Fibroblast of lung (primary cell): ENCODE results near the gene WNT4. TPM values are rescaled to one million over a fixed set of nuclear protein-coding genes. Genes with fewer than 3 reads are reported as not detected.
A peak's percentile ranks its signal among the peaks of the same experiment; 100 is the strongest.

Experiments
- DNase-seq, 2 donors: peaks; one replicate each; pipeline versions ENCODE4 v3.0.0 to v3.0.0-alpha.2; 2010; ENCODE audit warnings: low read depth in 2 of 2
- H2AFZ ChIP-seq: 2 replicates; pipeline ENCODE4 v1.5.1; 2012; ENCODE audit warnings: low read length, control low read depth, inconsistent platforms
- H3K27ac ChIP-seq: 2 replicates; pipeline ENCODE4 v1.5.1; 2011; ENCODE audit warnings: low read length, control low read depth; ENCODE audit not compliant: insufficient read depth
- H3K27me3 ChIP-seq: 2 replicates; pipeline ENCODE4 v1.5.1; 2011; ENCODE audit warnings: mild to moderate bottlenecking, low read length; ENCODE audit not compliant: control insufficient read depth, insufficient read depth
- H3K36me3 ChIP-seq: 2 replicates; pipeline ENCODE4 v1.5.1; 2011; ENCODE audit warnings: low read length; ENCODE audit not compliant: control insufficient read depth, insufficient read depth
- H3K4me1 ChIP-seq: 2 replicates; pipeline ENCODE4 v1.5.1; 2011; ENCODE audit warnings: low read length; ENCODE audit not compliant: control insufficient read depth, insufficient read depth; ENCODE audit errors: extremely low read depth
- H3K4me2 ChIP-seq: 2 replicates; pipeline ENCODE4 v1.5.1; 2011; ENCODE audit warnings: low read length, control low read depth; ENCODE audit not compliant: insufficient read depth; ENCODE audit errors: extremely low read depth
- H3K4me3 ChIP-seq, 4 experiments: fragments of 200-600 bp in 1 of 4; sonication (generic) in 1 of 4; replicated peaks in 1 of 4; 2 replicates each; pipeline ENCODE4 v1.5.1; 2011 to 2016; ENCODE audit warnings: low read length in 4 of 4, low read depth in 3 of 4, mild to moderate bottlenecking in 3 of 4, control low read depth in 2 of 4, inconsistent platforms in 1 of 4, mixed read lengths in 1 of 4; ENCODE audit not compliant: insufficient read depth in 1 of 4; ENCODE audit errors: control extremely low read depth in 1 of 4
- H3K79me2 ChIP-seq: 2 replicates; pipeline ENCODE4 v1.5.1; 2012; ENCODE audit warnings: mild to moderate bottlenecking, low read length, inconsistent platforms; ENCODE audit not compliant: control insufficient read depth, insufficient read depth
- H3K9ac ChIP-seq: 2 replicates; pipeline ENCODE4 v1.5.1; 2011; ENCODE audit warnings: mild to moderate bottlenecking, low read length, control low read depth; ENCODE audit not compliant: insufficient read depth
- H3K9me3 ChIP-seq: 2 replicates; pipeline ENCODE4 v1.5.1; 2012; ENCODE audit warnings: low read depth, low read length; ENCODE audit not compliant: control insufficient read depth, insufficient read depth
- H4K20me1 ChIP-seq: 2 replicates; pipeline ENCODE4 v1.5.1; 2011; ENCODE audit warnings: low read length; ENCODE audit not compliant: control insufficient read depth, insufficient read depth; ENCODE audit errors: extremely low read depth
- EZH2 ChIP-seq: IDR thresholded peaks from 2 replicates; pipeline ENCODE4 v1.5.1; 2012; ENCODE audit warnings: low read length, control low read depth, mild to moderate bottlenecking; ENCODE audit errors: missing control alignments
- polyA plus RNA-seq, 2 donors: library from polyadenylated mRNA; depleted of rRNA in 1 of 2; stranded (reverse) in 1 of 2; unstranded in 1 of 2; fragments of >200 nt; gene quantifications; 2 replicates each; pipeline ENCODE4 v1.2.1, GENCODE V29; 2011 to 2012; ENCODE audit warnings: missing spikeins in 1 of 2
- total RNA-seq: library from RNA; depleted of rRNA; stranded (reverse); fragments of >200 nt; gene quantifications from 2 replicates; pipeline ENCODE4 v1.2.1, GENCODE V29; 2014
- TF ChIP-seq, protein P1 (sequence below), 2 donors: IDR thresholded peaks in 1 of 2; conservative IDR thresholded peaks in 1 of 2; 1 replicate in 1 of 2; 2 replicates in 1 of 2; pipeline ENCODE4 v1.5.1; 2011 to 2012; ENCODE audit warnings: low read length in 2 of 2, control low read depth in 1 of 2, inconsistent platforms in 1 of 2, low read depth in 1 of 2, mild to moderate bottlenecking in 1 of 2

Gene WNT4
- total and polyA plus RNA-seq, 2 donors (not counting 1 experiment from before 2014, with no cell fraction given): under 0.01 TPM; not detected in 1

DNA sequence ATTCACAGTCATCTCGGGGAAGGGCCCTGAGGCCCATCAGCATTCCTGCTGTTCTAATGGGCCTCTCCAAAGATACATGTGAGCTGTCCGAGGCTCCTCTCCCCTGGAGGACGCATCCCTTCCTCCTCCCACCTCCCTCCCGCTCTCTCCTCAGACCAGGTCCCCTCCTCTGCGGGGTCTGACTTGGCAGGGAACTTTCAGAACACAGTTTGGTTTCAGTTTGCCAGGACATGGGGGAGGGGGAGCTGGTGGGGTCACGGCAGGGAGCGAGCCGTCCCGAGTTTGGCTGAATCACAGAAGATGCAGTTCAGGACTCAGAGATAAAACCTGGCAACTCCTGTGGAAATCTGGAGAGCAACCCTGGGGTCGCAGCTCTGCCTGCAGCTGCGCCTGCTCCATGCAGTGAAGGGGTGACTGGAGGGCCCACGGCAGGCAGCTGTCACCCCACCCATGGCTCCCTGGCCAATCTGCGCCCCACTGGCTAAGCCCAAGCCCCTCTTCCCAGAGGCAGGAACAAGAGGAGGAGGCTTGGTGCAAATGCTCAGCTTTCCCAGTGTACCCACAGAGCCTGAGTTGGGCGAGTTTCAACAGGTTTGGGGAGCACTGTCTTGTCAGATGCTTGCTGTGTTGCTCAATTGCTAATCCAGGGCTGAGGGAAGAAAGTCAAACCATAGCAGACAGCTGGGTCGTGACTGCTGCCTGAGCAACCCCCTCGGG is 5.7 kb downstream of the WNT4 start:
- peaks cover 24% of the 10 kb centered on the region for H3K27me3 ChIP-seq
- H4K20me1 ChIP-seq: no peaks in the 10 kb centered on the region
- no peak overlapping the region for H3K27ac ChIP-seq
- peak in 1 of 2 donors; percentile 15 for DNase-seq
- H3K36me3 ChIP-seq: no peaks in the 10 kb centered on the region
- peaks cover 6% of the 10 kb centered on the region for H3K4me1 ChIP-seq
- no peak overlapping the region for H3K9ac ChIP-seq
- H2AFZ ChIP-seq: no peak overlapping the region
- no peaks in the 10 kb centered on the region for H3K9me3 ChIP-seq
- H3K79me2 ChIP-seq: no peaks in the 10 kb centered on the region
- TF ChIP-seq, protein P1, sequence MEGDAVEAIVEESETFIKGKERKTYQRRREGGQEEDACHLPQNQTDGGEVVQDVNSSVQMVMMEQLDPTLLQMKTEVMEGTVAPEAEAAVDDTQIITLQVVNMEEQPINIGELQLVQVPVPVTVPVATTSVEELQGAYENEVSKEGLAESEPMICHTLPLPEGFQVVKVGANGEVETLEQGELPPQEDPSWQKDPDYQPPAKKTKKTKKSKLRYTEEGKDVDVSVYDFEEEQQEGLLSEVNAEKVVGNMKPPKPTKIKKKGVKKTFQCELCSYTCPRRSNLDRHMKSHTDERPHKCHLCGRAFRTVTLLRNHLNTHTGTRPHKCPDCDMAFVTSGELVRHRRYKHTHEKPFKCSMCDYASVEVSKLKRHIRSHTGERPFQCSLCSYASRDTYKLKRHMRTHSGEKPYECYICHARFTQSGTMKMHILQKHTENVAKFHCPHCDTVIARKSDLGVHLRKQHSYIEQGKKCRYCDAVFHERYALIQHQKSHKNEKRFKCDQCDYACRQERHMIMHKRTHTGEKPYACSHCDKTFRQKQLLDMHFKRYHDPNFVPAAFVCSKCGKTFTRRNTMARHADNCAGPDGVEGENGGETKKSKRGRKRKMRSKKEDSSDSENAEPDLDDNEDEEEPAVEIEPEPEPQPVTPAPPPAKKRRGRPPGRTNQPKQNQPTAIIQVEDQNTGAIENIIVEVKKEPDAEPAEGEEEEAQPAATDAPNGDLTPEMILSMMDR (conservative IDR thresholded peaks at IDR 0.05 in 1 of 2, IDR thresholded peaks at IDR 0.05 in 1 of 2; ENCODE audit: low read depth in 1 of 2, low read length in 2 of 2): no peak
- TF ChIP-seq EZH2: no peak
- no peak overlapping the region for H3K4me3 ChIP-seq
- no peak overlapping the region for H3K4me2 ChIP-seq

GRCh38 chr1:22133931-22134324 is 9.0 kb downstream of the WNT4 start:
- H4K20me1 ChIP-seq: no peaks in the 10 kb centered on the region
- no peak overlapping the region for H3K4me2 ChIP-seq
- no peak overlapping the region for H3K4me3 ChIP-seq
- H2AFZ ChIP-seq: no peak overlapping the region
- no peaks in the 10 kb centered on the region for H3K9me3 ChIP-seq
- H3K36me3 ChIP-seq: no peaks in the 10 kb centered on the region
- TF ChIP-seq EZH2: no peak
- TF ChIP-seq, protein P1 (conservative IDR thresholded peaks at IDR 0.05 in 1 of 2, IDR thresholded peaks at IDR 0.05 in 1 of 2; ENCODE audit: low read depth in 1 of 2, low read length in 2 of 2): no peak
- H3K79me2 ChIP-seq: no peaks in the 10 kb centered on the region
- H3K4me1 ChIP-seq: peaks cover 8% of the 10 kb centered on the region
- no peak for DNase-seq
- H3K27ac ChIP-seq: no peak overlapping the region
- no peak overlapping the region for H3K9ac ChIP-seq
- H3K27me3 ChIP-seq: no peaks in the 10 kb centered on the region

DNA sequence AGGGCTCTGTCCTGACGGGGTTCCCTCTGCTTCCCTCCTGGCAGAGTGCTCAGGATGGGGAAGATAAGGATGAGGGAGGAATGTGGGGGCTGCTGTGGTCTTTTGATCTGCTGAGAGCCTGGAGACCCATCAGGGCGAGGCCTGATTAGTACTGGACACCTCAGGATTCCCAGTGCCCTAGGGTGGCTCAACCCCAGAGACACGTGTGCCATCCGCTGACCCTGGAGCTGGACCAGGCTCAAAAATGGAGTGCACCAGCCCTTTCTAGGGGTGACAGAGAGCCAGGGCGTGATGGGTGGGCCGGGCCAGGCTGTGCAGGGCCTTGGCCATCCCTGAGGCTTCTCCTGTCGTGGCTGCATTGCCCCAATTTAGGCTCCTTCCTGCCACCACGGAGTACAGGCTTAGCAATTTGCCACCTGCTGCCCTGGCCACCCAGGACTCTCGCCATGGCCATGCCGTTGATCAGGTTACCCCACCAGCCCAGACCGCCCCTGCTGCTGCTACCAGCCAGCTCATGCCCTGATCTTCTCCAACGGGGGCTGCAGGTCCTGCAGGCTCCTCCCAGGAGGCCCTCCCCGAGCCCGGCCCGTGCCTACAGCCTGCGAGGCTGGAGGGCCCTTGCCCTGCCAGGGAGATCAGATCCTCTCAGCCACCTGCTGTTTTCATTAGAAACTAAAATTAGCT is 9.5 kb downstream of the WNT4 start:
- no peak overlapping the region for H3K4me2 ChIP-seq
- H3K4me1 ChIP-seq: peaks cover 8% of the 10 kb centered on the region
- no peak overlapping the region for H3K27ac ChIP-seq
- no peaks in the 10 kb centered on the region for H4K20me1 ChIP-seq
- no peak overlapping the region for H2AFZ ChIP-seq
- TF ChIP-seq, protein P1 (conservative IDR thresholded peaks at IDR 0.05 in 1 of 2, IDR thresholded peaks at IDR 0.05 in 1 of 2; ENCODE audit: low read depth in 1 of 2, low read length in 2 of 2): no peak
- TF ChIP-seq EZH2: no peak
- no peaks in the 10 kb centered on the region for H3K79me2 ChIP-seq
- H3K4me3 ChIP-seq: no peak overlapping the region
- no peak overlapping the region for H3K9ac ChIP-seq
- no peaks in the 10 kb centered on the region for H3K9me3 ChIP-seq
- no peaks in the 10 kb centered on the region for H3K27me3 ChIP-seq
- no peak for DNase-seq
- no peaks in the 10 kb centered on the region for H3K36me3 ChIP-seq
